AG10803 (cell line): ENCODE measurements around the gene SEZ6.

Source experiments
- DNase-seq: peaks from one replicate; pipeline ENCODE4 v3.0.0; 2010; ENCODE audit warnings: low read depth
- H3K4me3 ChIP-seq: 2 replicates; pipeline ENCODE4 v1.5.1; 2011; ENCODE audit warnings: mild to moderate bottlenecking, low read length, control low read depth
- CTCF ChIP-seq: conservative IDR thresholded peaks from 2 replicates; pipeline ENCODE4 v1.5.1; 2011; ENCODE audit warnings: mild to moderate bottlenecking, low read length, control low read depth, inconsistent platforms

SEZ6 gene

GRCh38 chr17:28944343-28944742 lies 61.5 kb downstream of the SEZ6 start:
- no peak for DNase-seq
- no peak overlapping the region for H3K4me3 ChIP-seq
- TF ChIP-seq CTCF = no peak

- no peak for DNase-seq
- TF ChIP-seq CTCF = no peak
- no peak overlapping the region for H3K4me3 ChIP-seq
Observed at GRCh38 chr17:28942925-28943324, 62.9 kb downstream of the SEZ6 start.

GRCh38 chr17:28941251-28941650 lies 64.6 kb downstream of the SEZ6 start:
- no peak for DNase-seq
- H3K4me3 ChIP-seq = no peak overlapping the region
- no peak for TF ChIP-seq CTCF

GRCh38 chr17:28940675-28941074 lies 65.2 kb downstream of the SEZ6 start:
- no peak for TF ChIP-seq CTCF
- DNase-seq = no peak
- no peak overlapping the region for H3K4me3 ChIP-seq

- H3K4me3 ChIP-seq = no peak overlapping the region
- TF ChIP-seq CTCF = no peak
Observed at GRCh38 chr17:28940142-28940541, 65.7 kb downstream of the SEZ6 start.

GRCh38 chr17:28938552-28938951 lies 67.3 kb downstream of the SEZ6 start:
- no peak for TF ChIP-seq CTCF
- no peak overlapping the region for H3K4me3 ChIP-seq
- DNase-seq = peak; percentile 17

More at GRCh38 chr17:28940142-28940541, 65.7 kb downstream of the SEZ6 start:
- DNase-seq = no peak

GRCh38 chr17:28937044-28937729 lies 68.6 kb downstream of the SEZ6 start:
- TF ChIP-seq CTCF = no peak
- DNase-seq = peak; percentile 70
- H3K4me3 ChIP-seq = no peak overlapping the region
